Keratinocyte (primary cell): ENCODE data around the gene PRKX.

Source experiments
- EZH2 ChIP-seq: IDR thresholded peaks from one replicate; pipeline ENCODE4 v1.6.1; 2012; ENCODE audit warnings: inconsistent platforms, mild to moderate bottlenecking, low read length, moderate library complexity
- TF ChIP-seq, protein P1 (sequence below), 3 experiments: IDR thresholded peaks in 1 of 3; conservative IDR thresholded peaks in 1 of 3; optimal IDR thresholded peaks in 1 of 3; 2 replicates in 2 of 3; 3 replicates in 1 of 3; pipeline versions ENCODE3 to v1.5.1; 2011; ENCODE audit warnings: low read length in 3 of 3, mild to moderate bottlenecking in 3 of 3, moderate library complexity in 2 of 3, control low read depth in 1 of 3, inconsistent platforms in 1 of 3; ENCODE audit not compliant: insufficient read depth in 2 of 3; ENCODE audit errors: extremely low read depth in 1 of 3

DNA sequence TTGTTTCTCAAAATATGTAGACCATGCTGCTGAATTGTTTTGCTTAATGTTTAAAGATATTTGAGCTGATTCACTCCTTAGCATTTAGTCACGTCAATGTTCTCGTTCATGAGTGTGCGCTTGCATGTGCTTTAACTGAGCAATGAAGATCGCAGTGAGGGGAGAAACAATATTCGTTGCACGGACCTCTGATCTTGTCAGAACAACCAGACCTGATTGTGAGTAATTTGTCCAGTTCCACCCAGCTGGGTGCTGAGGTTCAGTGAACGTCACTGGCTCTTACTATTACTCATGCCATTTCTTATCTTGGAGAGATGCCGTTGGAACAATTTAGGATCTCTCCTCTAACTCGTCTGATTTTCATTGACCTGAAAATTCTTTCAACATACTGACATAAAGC is 15.0 kb upstream of the PRKX start:
- TF ChIP-seq, protein P1, sequence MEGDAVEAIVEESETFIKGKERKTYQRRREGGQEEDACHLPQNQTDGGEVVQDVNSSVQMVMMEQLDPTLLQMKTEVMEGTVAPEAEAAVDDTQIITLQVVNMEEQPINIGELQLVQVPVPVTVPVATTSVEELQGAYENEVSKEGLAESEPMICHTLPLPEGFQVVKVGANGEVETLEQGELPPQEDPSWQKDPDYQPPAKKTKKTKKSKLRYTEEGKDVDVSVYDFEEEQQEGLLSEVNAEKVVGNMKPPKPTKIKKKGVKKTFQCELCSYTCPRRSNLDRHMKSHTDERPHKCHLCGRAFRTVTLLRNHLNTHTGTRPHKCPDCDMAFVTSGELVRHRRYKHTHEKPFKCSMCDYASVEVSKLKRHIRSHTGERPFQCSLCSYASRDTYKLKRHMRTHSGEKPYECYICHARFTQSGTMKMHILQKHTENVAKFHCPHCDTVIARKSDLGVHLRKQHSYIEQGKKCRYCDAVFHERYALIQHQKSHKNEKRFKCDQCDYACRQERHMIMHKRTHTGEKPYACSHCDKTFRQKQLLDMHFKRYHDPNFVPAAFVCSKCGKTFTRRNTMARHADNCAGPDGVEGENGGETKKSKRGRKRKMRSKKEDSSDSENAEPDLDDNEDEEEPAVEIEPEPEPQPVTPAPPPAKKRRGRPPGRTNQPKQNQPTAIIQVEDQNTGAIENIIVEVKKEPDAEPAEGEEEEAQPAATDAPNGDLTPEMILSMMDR (optimal IDR thresholded peaks at IDR 0.05 in 1 of 3, IDR thresholded peaks at IDR 0.05 in 1 of 3, conservative IDR thresholded peaks at IDR 0.05 in 1 of 3; ENCODE audit: extremely low read depth in 1 of 3, insufficient read depth in 2 of 3, low read length in 3 of 3), result no peak
- TF ChIP-seq EZH2, result no peak
